DMS53 treated with DMSO at 0.1 percent for 48 hours (cell line): ENCODE measurements around the gene CDCA3.
"Not testable (repeated sequence)": the region's sequence is repeated elsewhere in the genome, so short reads cannot be mapped to it uniquely, and the experiment has no call there.

Source experiments
- DNase-seq: peaks from one replicate; lab custom pipeline; 2025; ENCODE audit not compliant: unreplicated experiment; lab: John Stamatoyannopoulos, UW

CDCA3 gene

DNA sequence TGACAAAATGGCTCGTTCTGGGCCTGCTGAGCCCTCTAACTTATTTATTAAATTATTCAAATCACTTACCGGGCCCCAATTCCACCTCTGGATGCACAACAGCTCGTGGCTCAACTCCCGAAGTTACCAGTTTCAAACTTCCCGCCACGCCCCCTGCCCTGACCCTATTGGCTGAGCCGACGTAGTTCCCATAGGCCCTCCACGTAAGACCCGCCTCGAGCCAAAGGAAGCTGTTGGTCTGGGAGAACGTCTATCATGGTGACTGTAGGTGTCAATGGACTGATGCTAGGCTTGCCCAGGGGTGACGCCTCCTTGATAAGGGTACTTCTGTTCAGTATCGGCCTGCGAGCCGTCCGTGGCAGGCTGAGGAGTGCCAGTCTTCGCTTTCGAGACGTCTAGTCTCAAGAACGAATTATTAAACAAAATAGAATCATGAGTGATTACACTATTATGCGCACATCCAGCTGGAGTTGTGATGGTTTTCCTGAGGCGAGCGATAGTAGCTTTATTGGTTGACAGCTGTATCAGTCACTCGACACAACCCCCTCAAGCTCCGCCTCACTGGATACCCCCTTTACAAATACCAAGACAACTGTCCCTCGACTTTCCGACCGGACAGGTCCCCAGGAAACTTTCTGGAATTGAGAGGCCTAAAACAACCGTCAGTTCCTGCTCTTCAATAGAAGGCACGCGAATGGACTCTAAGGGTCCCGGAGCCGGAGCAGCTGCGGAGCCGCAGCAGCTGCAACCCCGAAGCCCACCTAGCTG lies at the start of gene CDCA3:
Gene CDCA3 (minus strand): TSS at position 134 of the 768 bp plus-strand sequence. CDS start 334 bp downstream, outside the sequence.
- DNase-seq: peak; percentile 100

DNA sequence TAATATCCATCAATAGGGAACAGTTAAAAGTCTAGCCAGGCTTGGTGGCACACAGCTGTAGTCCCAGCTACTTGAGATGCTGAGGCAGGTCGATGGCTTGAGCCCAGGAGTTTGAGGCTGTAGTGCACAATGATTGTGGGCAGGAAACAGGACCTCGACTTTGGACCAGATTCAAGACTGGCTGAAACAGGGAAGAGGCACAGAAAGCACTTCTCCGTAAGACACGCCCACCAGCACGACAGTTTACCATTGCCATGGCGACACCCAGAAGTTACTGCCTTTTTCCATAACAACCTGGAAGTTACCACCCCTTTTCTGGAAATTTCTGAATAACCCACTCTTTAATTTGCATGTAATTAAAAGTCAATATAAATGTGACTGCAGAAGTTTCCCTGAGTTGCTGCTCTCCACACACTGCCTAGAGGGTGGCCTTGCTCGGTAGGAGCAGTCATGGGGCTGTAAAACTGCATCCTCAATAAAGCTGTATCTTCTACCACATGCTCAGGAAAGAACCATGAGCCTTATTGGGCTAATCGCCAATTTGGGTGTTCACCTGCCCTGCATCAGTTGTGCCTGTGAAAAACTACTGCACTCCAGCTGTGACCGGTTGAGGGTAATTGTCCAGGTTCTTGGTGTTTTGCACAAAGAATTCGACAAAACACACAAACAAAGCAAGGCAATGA lies 48.9 kb upstream of the CDCA3 start:
- no peak for DNase-seq

- DNase-seq: no peak
Observed at GRCh38 chr12:6899427-6899826, 48.3 kb upstream of the CDCA3 start.

DNA sequence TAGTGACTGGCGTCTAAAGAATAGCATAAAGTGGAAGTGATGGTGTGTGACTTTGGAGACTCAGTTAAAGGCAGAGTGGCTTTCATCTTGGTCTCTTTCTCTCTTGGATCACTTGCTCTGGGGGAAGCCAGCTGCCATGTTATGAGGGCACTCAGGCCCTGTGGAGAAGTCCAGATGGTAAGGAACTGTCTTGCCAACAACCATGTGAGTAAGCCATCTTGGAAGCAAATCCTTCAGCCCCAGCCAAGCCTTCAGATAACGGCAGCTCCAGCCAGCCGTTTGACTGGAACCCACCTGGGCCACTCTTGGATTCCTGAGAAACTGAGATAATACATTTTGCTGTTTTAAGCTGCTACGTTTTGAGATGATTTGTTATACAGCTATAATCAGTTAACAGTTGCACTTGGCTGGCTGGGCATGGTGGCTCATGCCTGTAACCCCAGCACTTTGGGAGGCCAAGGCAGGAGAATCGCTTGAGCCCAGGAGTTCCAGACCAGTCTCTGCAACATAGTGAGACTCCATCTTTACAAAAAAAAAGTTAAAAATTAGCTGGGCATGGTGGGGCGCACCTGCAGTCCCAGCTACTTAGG lies 45.9 kb upstream of the CDCA3 start:
- DNase-seq: no peak

DNA sequence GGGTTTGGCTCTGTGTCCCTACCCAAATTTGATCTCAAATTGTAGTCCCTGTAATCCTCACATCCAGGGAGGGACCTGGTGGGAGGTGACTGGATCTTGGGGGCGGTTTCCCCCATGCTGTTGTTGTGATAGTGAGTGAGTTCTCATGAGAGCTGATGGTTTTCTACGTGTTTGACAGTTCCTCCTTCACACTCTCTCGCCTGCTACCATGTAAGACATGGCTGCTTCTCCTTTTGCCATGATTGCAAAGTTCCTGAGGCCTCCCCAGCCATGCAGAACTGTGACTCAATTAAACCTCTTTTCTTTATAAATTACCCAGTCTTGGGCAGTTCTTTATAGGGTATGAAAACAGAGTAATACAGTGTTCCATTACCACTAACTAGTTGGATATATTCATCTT lies 43.2 kb upstream of the CDCA3 start:
- no peak for DNase-seq

- DNase-seq: not testable (repeated sequence)
Observed at GRCh38 chr12:6892683-6893082, 41.6 kb upstream of the CDCA3 start.

DNA sequence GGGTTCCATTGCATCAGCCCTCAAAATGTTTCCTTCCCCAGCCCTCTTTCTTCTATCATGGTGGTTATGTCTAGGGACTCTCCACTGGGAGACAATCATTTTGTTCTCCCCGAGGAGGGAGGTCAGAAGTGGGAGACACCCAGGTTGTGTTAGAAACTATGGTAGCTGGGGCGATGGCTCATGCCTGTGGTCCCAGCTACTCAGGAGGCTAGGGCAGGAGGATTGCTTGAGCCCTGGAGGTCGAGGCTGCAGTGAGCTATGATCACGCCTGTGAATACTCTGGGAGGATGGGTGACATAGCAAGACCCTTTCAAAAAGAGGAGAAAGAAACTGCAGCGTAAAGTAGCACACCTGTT lies 40.5 kb upstream of the CDCA3 start:
- no peak for DNase-seq

- peak; percentile 100 for DNase-seq
Observed at GRCh38 chr12:6890789-6891645, 39.9 kb upstream of the CDCA3 start.

DNA sequence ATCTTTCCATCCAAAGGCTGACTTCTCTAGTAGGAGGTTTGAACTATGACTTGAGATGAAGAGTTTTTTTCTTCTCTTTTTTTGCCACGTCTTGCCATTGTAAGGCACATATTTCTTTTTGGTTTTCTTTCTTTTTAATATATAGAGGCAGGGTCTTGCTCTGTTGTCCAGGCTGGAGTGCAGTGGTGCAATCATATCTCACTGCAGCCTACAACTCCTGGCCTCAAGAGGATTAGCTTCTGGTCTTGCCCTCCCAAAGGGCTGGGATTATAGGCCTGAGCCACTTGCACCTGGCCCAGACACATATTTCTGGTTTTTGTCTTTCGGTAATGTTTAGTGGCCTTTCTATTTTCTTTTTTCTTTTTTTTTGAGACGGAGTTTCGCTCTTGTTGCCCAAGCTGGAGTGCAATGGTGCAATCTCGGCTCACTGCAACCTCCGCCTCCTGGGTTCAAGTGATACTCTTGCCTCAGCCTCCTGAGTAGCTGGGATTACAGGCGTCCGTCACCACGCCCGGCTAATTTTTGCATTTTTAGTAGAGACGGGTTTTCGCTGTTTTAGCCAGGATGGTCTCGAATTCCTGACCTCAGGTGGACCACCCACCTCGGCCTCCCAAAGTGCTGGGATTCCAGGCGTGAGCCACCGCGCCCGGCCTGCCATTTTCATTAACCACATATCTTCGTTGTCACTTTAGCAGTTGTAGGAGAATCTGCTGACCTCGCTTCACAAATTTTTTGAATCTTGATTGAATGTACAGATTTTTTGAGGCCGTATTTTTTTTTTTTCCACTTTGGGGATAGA lies 38.9 kb upstream of the CDCA3 start:
- DNase-seq: not testable (repeated sequence)

GRCh38 chr12:6888794-6889193 lies 37.7 kb upstream of the CDCA3 start:
- DNase-seq: not testable (repeated sequence)

- DNase-seq: no peak
Observed at GRCh38 chr12:6888360-6888759, 37.3 kb upstream of the CDCA3 start.

- DNase-seq: no peak
Observed at GRCh38 chr12:6887460-6887859, 36.4 kb upstream of the CDCA3 start.

- not testable (repeated sequence) for DNase-seq
Observed at GRCh38 chr12:6886206-6886999, 35.3 kb upstream of the CDCA3 start.

DNA sequence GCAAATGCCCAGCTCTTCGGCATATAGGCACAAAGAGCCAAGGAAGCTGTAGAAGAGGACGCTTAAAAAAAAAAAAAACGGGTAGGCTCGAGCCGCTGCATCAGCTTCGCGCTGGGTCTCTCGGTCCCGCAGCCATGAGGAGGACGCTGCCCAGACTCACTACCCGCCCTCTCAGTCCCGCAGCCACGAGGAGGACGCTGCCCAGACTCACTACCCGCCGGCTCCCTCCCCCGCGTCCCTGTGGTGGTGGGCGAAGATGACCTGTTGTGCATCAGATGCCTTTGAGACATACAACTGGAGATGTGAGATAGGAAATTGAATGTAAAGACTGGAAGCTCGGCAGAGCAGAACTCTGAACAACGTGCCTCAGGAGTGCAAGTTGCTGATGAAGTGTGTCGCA lies 33.5 kb upstream of the CDCA3 start:
- no peak for DNase-seq

DNA sequence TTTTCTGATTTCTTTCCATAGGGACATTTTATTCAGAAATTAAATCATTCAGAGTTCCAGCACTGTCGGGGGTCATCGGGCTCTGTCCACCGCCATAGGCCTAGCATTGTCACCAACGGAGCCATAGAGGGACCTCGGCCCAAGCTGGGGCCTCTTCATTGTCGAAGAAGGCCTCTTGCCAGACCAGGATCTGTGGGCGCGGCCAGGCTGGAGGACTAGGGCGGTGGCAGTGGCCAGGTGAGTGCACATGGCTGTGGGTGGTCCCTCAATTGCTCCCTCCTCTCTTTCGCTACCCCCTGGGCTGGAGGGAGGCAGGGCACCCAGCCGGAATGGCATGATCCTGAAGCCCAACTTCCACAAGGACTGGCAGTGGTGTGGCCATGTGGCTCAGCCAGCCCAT lies 32.6 kb upstream of the CDCA3 start:
- no peak for DNase-seq

- DNase-seq: no peak
Observed at GRCh38 chr12:6883252-6883651, 32.2 kb upstream of the CDCA3 start.

DNA sequence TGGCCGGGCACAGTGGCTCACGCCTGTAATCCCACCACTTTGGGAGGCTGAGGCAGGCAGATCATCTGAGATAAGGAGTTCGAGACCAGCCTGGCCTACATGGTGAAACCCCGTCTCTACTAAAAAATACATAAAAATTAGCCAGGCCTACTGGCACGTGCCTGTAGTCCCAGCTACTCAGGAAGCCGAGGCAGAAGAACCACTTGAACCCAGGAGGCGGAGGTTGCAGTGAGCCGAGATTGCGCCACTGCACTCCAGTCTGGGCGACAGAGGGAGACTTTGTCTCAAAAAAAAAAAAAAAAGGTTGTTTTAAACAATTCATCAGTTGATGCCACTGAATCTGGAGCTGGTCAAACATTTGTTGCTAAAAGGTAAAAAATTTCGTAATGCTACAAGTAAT lies 28.7 kb upstream of the CDCA3 start:
- not testable (repeated sequence) for DNase-seq

DNA sequence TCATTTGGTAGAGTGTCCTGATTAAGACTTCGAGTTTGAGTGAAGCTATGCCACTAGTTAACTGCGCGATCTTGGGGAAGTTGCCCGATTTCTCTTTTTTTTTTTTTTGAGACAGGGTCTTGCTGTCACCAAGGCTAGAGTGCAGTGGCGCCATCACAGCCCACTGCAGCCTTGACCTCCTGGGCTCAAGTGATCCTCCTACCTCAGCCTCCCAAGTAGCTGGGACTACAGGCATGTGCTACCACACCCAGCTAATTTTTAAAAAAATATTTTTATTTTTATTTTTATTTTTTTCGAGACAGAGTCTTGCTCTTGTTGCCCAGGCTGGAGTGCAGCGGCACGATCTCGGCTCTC lies 22.9 kb upstream of the CDCA3 start:
- not testable (repeated sequence) for DNase-seq

GRCh38 chr12:6873094-6874014 lies 22.3 kb upstream of the CDCA3 start, which contains the start of gene SPSB2:
Gene SPSB2 (minus strand): TSS chr12:6873303. CDS start chr12:6872901, 402 bp downstream.
- peak; percentile 99 for DNase-seq
